Left lobe of liver (tissue), 2 donors: ENCODE measurements around the gene TTC34. TPM values are rescaled to one million over a fixed set of nuclear protein-coding genes. Genes with fewer than 3 reads are reported as not detected.
A peak's percentile ranks its signal among the peaks of the same experiment; 100 is the strongest.

Experiments
- ATAC-seq: fragments of 200-7000 bp; cut with Tn5 transposase; one replicate; pipeline ENCODE4 v1.9.1; 2020; ENCODE audit warnings: mild to moderate bottlenecking, moderate library complexity
- DNase-seq: peaks from one replicate; pipeline ENCODE4 v3.0.0-alpha.2; 2020; ENCODE audit warnings: low spot score
- total RNA-seq: library from RNA; stranded (reverse); gene quantifications from one replicate; pipeline ENCODE4 v1.2.1, GENCODE V29; 2021
- donor health status: DM: no; HTN: no; CAD: no; lungs with moderate emphysema.
- donor health status: DM: no; HTN: yes; CAD: no.

The TTC34 gene
- total RNA-seq, 1 donor from 2014 or later, result 0.20 TPM

- no peak for DNase-seq
- ATAC-seq, result no peak
Observed at GRCh38 chr1:2595261-2595811, 206.2 kb downstream of the TTC34 start.

DNA sequence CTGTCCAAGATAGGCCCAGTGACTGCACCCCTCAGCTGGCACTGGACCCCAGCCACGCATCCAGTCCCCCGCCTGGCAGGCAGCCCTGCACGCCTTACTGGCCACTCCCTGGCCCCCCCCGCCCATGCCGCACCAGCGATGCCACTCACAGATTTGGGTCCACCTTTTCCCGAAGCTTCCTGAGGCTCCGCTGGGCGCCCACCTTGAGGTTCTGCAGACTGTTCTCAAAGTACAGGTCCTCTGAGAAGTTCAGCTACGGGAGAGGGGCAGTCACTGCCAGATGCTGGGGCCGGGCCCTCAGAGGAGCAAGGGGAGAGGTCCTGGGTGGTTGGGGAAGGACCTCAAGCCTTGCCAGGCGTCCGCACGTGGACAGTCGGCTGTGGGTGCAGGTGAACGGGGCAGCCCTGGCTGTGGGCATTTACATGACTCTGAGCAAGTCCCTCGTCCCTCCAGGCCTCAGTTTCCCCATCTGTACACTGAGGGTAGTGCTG, 206.8 kb downstream of the TTC34 start:
- no peak for ATAC-seq
- DNase-seq, result no peak

GRCh38 chr1:2594001-2594640, 207.4 kb downstream of the TTC34 start:
- ATAC-seq, result peak; percentile 32
- DNase-seq, result no peak

DNA sequence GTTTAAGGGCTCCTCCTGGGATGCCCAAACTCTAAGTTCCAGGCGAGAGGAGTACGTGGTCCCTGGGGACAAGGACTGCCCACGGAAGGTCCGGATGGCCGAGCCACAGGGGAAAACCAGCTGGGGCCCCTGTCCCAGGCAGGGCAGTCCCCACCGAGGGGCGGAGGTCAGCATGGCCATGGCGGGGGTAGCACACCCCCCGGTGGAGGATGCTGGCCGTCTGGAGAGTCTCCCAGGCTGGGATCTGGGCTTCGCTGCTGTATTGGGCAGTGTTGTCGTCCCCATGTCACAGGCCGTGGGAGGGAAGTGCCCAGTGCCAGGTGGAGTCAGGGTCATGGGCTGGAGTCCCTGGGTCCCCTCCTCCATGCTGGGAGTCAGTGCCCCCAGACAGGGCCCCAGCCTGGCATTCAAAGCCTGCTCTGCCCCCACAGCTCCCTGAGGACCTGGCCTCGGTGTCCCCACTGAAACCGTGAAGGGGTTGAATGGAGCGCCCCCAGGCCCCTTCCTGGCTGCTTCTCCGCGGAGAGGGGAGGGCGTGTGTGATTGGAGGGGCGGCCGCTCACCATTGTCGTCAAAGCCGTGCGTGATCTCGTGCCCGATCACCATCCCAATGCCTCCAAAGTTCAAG, 208.1 kb downstream of the TTC34 start:
- DNase-seq, result no peak
- no peak for ATAC-seq

- no peak for ATAC-seq
- DNase-seq, result no peak
Observed at GRCh38 chr1:2592672-2593071, 208.8 kb downstream of the TTC34 start.

- DNase-seq (no peak), ATAC-seq (no peak)
Observed at GRCh38 chr1:2591581-2592261, 209.8 kb downstream of the TTC34 start.

- ATAC-seq (no peak), DNase-seq (no peak)
Observed at GRCh38 chr1:2591233-2591580, 210.3 kb downstream of the TTC34 start.

DNA sequence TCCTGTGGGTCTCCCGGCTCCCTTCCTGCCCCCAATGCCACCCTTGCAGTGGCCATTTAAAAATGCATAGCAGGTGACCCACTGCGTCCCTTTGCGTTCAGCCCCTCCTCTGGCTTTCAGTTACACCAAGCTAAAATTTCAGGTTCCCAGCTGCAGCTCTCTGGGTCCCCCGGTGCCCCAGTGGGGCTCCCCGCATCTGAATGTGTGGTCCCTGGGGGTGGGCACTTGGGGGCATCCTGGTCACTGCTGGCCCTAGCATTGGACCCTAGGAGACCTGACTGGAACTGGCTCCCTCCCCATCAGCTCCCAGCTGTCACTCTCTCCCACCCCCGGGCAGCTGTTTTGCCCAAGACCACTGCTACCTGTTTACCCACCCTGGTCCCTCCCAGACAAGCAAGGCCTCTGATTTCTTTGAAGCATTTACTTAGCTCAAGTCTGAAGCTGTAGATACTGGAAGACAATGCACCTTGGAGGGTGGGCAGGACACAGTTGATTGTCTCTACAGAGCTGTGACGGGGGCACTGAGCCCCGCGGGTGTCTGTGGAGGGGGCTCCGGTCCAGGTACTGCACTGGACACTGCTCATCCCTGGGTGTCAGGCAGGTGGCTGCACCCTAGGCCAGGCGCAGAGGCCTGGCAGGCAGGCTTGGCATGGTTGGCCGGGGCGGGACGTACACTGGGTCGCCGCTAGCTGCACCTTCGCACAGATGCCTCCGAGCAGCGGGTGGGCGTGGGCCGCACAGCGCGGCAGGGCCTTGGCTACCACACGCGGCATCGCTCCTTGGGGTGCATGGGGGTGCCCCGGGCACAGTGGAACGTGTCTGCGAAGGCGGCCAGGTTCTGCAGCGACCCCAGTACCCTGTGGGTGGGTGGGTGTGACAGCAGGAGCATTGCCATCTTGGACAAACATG, 211.0 kb downstream of the TTC34 start:
- DNase-seq (no peak), ATAC-seq (no peak)

DNA sequence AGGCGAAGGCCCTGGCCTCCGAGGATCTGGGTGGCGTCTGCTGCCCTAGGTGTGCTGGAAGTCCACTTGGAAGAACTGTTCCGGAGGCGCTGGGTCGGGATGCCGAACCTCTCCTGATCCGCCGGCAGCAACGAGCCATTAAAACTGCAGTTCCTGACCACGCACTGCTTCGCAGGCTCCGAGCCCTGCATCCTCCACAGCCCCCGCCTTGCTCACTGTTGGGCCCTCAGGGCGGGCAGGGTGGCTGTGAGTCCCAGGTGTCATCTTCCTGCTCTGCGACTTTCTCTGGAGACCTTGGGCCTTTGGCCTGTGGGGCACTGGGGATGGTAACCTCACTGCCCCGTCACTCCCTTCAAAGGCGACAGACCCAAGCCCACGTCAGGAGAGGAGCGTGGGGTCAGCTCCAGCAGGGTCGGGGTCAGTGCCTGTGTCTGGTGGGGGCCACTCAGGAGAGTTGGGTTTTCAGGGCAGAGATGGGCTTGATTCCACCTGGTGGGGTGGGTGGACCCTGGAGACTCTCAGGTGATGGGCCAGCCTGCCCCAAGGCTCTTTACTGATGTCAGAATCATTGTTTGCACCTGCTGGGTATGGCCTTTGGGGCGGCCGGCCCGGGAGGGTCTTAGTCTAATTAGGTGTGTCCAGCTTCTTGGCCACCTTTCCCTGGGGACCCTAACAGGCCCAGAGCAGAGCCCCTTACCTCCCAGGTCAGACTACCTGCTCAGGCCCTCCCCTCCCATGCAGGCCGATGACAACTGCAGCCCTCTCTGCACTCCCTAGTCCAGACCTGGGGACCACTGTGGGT, 211.9 kb downstream of the TTC34 start:
- no peak for DNase-seq
- no peak for ATAC-seq

DNA sequence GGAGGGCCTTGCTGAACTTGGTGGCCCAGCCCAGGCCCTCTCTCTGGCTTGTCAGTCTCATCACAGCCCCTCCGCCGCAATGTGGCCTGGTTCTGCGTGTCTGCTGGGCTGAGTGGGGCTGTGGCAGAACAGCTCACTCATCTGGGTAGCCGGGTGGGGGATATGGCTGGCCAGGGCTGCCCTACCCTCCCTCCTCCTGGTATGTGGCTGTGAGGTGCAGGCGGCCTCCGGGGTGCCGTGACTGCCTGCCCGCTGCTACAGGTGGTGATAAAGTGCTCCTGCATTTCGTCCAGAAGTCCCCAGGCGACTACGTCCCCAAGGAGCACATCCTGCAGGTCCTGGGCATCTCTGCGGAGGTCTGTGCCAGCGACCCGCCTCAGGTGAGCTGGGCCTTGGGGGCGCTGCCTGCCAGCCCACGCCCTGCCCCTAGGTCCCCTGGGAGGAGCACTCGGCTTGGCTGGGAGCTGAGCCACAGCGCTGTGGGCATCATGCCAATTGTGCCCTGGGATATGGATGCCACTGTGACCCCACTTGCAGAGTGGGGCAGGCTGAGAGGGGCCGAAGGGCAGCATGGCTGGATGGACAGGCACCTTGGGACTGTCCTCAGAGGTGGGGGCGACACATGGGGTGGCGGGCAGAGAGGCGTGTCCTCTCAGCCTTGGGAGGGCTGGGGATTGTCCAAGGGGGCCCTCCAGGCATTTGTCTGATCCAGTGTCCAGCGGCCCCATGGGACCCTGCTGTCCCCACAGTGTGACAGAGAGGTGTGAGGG, 212.6 kb downstream of the TTC34 start:
- ATAC-seq (no peak), DNase-seq (no peak)

DNA sequence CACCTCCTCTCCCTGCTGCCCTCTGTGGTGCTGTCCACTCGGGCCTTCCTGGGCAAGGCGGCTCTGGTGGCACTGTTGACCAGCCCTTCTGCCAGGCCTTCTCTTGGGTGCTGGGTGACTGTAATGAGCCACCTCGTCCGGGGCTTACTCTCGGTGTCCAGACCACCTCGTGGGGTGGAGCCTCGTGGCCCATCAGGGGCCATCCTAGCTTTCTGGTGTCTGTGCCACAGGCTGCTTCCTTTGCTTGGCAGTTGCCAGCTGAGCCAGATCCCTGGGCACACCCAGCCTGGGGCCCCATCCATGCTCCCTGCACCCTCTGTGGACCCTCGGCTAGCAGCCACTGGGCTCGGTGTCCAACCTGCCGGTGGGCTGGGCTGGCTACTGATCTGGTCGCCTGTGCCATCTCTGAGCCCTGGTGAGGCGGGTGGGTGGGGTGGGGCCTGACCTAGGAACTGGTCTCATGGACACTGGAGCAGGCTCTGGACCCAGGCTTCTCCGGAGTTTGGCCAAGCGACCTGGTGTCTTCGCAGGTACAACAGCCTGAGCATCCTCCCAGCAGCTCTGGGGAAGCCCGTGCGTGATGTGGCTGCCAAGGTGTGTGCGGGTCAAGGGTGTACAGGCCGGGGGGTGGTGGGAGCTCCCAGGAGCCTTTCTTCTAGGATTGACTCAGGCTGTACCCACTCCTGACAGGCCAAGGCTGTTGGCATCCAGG, 213.5 kb downstream of the TTC34 start:
- ATAC-seq (no peak), DNase-seq (no peak)

- no peak for DNase-seq
- ATAC-seq, result no peak
Observed at GRCh38 chr1:2587071-2587859, 214.2 kb downstream of the TTC34 start.

DNA sequence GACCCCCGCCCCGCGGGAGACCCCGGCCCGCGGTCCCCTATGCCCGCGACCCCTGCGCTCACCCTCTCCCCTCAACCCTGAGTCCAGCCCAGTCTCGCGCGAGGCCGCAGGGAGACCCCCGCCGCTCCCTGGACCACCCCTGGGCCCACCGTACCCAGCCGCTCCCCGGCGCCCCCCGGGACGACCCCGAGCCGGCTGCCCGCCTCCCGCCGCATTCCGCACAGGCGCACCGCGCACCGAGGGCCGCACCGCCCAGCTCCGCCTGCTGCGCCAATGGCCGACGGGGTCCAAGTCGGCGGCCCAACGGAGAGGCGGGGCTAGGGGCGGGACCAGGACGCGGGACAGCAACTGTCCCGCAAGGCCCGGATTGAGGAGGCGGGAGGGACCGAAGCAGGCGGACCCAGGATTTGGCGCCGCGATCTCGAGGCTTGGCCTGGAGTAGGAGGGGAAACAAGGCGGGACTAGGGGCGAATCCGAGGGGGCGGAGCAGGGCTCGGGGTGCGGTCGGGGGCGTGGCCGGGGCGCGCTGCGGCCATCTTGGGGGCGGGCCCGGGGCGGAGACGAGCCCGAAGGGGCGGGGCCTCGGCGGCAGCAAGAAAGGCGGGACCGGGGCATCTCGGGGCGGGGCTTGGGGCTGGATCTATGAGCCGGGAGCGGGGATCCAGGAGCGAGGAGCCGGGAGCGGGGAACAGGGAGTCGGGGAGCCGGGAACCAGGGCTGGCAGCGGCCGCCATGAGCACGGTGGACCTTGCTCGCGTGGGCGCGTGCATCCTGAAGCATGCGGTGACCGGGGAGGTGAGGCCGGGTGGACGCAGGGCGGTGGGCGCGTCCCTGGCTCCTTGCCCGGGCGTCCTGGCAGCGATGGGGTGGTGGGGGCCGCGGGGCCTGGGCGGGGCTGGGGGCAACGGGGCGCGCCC, 215.1 kb downstream of the TTC34 start, which contains the start of gene PRXL2B:
Gene PRXL2B (plus strand): TSS at position 624 of the 917 bp plus-strand sequence. CDS start 109 bp downstream, at position 733.
- ATAC-seq (peak; percentile 87), DNase-seq (peak; percentile 99)
